MM.1S (cell line): ENCODE data around the gene GULP1.

Source experiments
- DNase-seq: peaks from one replicate; pipeline ENCODE4 v3.0.0-alpha.2; 2015
- H2AFZ ChIP-seq: fragments of 300-600 bp; sonication (generic); 2 replicates; pipeline ENCODE4 v1.6.0; 2016; ENCODE audit warnings: antibody characterized with exemption, low read length
- H3F3A ChIP-seq: fragments of 300-600 bp; sonication (generic); 2 replicates; pipeline ENCODE4 v1.6.1; 2016; ENCODE audit warnings: mild to moderate bottlenecking, antibody characterized with exemption, low read length, moderate library complexity, mixed read lengths; ENCODE audit not compliant: insufficient read depth
- H3K27ac ChIP-seq: fragments of 300-600 bp; sonication (generic); 2 replicates; pipeline ENCODE4 v1.5.1; 2016; ENCODE audit warnings: mild to moderate bottlenecking, low read length
- H3K27me3 ChIP-seq: fragments of 300-600 bp; sonication (generic); replicated peaks from 2 replicates; pipeline ENCODE4 v1.6.0; 2016; ENCODE audit warnings: low read length; ENCODE audit not compliant: insufficient read depth
- H3K36me3 ChIP-seq: fragments of 300-600 bp; sonication (generic); replicated peaks from 2 replicates; pipeline ENCODE4 v1.6.1; 2016; ENCODE audit warnings: mild to moderate bottlenecking, low read length, mixed read lengths; ENCODE audit not compliant: insufficient read depth
- H3K4me1 ChIP-seq: fragments of 300-600 bp; sonication (generic); 2 replicates; pipeline ENCODE4 v1.6.1; 2016; ENCODE audit warnings: low read length, mixed read lengths
- H3K4me2 ChIP-seq: fragments of 300-600 bp; sonication (generic); 2 replicates; pipeline ENCODE4 v1.6.0; 2016; ENCODE audit warnings: low read depth, low read length
- H3K4me3 ChIP-seq: fragments of 300-600 bp; sonication (generic); 2 replicates; pipeline ENCODE4 v1.5.1; 2016; ENCODE audit warnings: low read length, mixed read lengths
- H3K79me2 ChIP-seq: fragments of 300-600 bp; sonication (generic); 2 replicates; pipeline ENCODE4 v1.6.1; 2016; ENCODE audit warnings: mixed run types, low read length, mixed read lengths
- H3K9ac ChIP-seq: fragments of 300-600 bp; sonication (generic); 2 replicates; pipeline ENCODE4 v1.6.1; 2016; ENCODE audit warnings: low read length, mixed read lengths
- H3K9me2 ChIP-seq: fragments of 300-600 bp; sonication (generic); replicated peaks from 2 replicates; pipeline ENCODE4 v1.6.1; 2016; ENCODE audit warnings: mild to moderate bottlenecking, low read length, mixed read lengths; ENCODE audit not compliant: insufficient read depth
- H3K9me3 ChIP-seq: fragments of 300-600 bp; sonication (generic); replicated peaks from 2 replicates; pipeline ENCODE4 v1.6.1; 2016; ENCODE audit warnings: mild to moderate bottlenecking, low read length, mixed read lengths; ENCODE audit not compliant: insufficient read depth
- H4K20me1 ChIP-seq: fragments of 300-600 bp; sonication (generic); 2 replicates; pipeline ENCODE4 v1.6.1; 2016; ENCODE audit warnings: mild to moderate bottlenecking, low read length, moderate library complexity, mixed read lengths; ENCODE audit not compliant: insufficient read depth
- EZH2 ChIP-seq: fragments of 300-600 bp; sonication (generic); optimal IDR thresholded peaks from 2 replicates; pipeline ENCODE3; 2017; ENCODE audit warnings: low read depth, mild to moderate bottlenecking, antibody characterized with exemption, low read length, mixed read lengths
- EZH2phosphoT487 ChIP-seq: fragments of 300-600 bp; sonication (generic); IDR thresholded peaks from 2 replicates; pipeline ENCODE4 v1.6.1; 2018; ENCODE audit warnings: antibody characterized with exemption, low read length
- TF ChIP-seq, protein P1 (sequence below): fragments of 300-600 bp; sonication (generic); IDR thresholded peaks from 2 replicates; pipeline ENCODE4 v1.5.1; 2016; ENCODE audit warnings: antibody characterized with exemption, low read length, mixed read lengths

Gene GULP1

DNA sequence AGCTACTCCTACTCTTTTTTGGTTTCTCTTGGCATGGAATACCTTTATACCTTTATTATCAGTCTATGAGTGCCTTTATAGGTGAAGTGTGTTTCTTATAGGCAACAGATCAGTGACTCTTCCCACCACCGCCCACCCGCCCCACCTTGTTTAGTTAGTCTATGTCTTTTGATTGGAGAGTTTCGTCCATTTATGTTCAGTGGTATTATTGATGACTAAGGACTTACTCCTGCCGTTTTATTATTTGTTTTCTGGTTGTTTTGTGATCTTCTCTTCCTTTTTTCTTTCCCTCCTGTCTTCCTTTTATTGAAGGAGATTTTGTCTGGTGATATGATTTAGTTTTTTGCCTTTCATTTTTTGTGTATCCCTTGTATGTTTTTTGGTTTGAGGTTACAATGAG, 179.5 kb downstream of the GULP1 start:
- no peak for DNase-seq
- Histone ChIP-seq H3K79me2 (no peaks in the 10 kb centered on the region), H3K9me3 (no peaks in the 10 kb centered on the region)

DNA sequence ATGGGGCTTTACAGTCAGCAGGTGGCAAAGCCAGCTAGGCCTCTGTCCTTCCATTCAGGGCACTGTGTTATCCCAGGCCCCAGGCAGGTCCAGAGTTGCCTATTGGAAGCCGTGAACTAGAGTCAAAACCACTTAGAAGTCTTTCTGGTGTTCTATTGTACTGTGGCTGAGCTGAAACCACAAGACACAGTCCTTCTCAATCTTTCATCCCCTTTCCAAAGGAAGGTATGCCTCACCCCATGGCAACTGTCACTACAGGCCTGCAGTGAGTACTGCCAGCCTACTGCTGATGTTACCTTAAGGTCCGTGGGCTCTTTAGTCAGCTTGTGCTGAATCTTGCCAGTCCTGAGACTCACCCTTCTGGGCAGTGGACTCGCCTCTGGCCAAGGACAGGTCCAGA, 181.6 kb downstream of the GULP1 start:
- Histone ChIP-seq H3K9ac (no peak overlapping the region), H3K36me3 (no peaks in the 10 kb centered on the region), H3F3A (no peaks in the 10 kb centered on the region), H3K9me2 (no peaks in the 10 kb centered on the region), H3K4me1 (no peaks in the 10 kb centered on the region), H2AFZ (no peak overlapping the region), H3K27ac (no peak overlapping the region), H3K27me3 (no peaks in the 10 kb centered on the region), H4K20me1 (no peaks in the 10 kb centered on the region), H3K9me3 (no peaks in the 10 kb centered on the region), H3K4me3 (no peak overlapping the region), H3K79me2 (no peaks in the 10 kb centered on the region), H3K4me2 (no peak overlapping the region)
- DNase-seq: no peak
- TF ChIP-seq, protein P1, sequence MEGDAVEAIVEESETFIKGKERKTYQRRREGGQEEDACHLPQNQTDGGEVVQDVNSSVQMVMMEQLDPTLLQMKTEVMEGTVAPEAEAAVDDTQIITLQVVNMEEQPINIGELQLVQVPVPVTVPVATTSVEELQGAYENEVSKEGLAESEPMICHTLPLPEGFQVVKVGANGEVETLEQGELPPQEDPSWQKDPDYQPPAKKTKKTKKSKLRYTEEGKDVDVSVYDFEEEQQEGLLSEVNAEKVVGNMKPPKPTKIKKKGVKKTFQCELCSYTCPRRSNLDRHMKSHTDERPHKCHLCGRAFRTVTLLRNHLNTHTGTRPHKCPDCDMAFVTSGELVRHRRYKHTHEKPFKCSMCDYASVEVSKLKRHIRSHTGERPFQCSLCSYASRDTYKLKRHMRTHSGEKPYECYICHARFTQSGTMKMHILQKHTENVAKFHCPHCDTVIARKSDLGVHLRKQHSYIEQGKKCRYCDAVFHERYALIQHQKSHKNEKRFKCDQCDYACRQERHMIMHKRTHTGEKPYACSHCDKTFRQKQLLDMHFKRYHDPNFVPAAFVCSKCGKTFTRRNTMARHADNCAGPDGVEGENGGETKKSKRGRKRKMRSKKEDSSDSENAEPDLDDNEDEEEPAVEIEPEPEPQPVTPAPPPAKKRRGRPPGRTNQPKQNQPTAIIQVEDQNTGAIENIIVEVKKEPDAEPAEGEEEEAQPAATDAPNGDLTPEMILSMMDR: no peak
- no peak for TF ChIP-seq EZH2phosphoT487
- TF ChIP-seq EZH2: no peak

More for the DNA sequence above, 179.5 kb downstream of the GULP1 start:
- Histone ChIP-seq H2AFZ (no peak overlapping the region), H3K27ac (no peak overlapping the region), H4K20me1 (no peaks in the 10 kb centered on the region), H3K9me2 (no peaks in the 10 kb centered on the region), H3K4me1 (no peaks in the 10 kb centered on the region), H3F3A (no peaks in the 10 kb centered on the region), H3K27me3 (no peaks in the 10 kb centered on the region), H3K9ac (no peak overlapping the region), H3K36me3 (no peaks in the 10 kb centered on the region), H3K4me3 (no peak overlapping the region), H3K4me2 (no peak overlapping the region)
- TF ChIP-seq EZH2 (no peak), EZH2phosphoT487 (no peak)
- TF ChIP-seq, protein P1: no peak

DNA sequence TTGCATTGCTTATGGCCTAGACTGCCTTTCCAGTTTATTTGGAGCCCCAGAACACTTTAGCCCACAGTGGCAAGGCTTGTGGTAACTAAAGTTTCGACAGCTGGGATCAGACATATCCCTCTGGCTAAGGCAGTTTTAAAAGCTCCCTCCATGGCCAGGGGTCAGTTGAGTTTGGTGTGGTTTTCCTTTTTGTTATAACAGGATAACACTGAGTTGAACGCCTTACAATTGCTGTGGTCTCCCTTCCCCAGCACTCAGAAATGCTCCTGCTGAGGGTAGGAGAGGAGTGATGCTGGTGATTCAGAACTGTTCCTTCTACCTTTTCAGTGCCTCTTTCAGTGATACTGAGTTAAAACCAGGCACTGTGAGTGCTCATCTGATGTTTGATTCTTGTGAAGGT, 182.6 kb downstream of the GULP1 start:
- Histone ChIP-seq H3K79me2 (no peaks in the 10 kb centered on the region), H3K27ac (no peak overlapping the region), H3K36me3 (no peaks in the 10 kb centered on the region)

More for the DNA sequence above, 182.6 kb downstream of the GULP1 start:
- no peak for DNase-seq
- Histone ChIP-seq H2AFZ (no peak overlapping the region), H3K4me3 (no peak overlapping the region), H3K27me3 (no peaks in the 10 kb centered on the region), H3K9me2 (no peaks in the 10 kb centered on the region), H3K4me2 (no peak overlapping the region), H3K9ac (no peak overlapping the region), H3F3A (no peaks in the 10 kb centered on the region), H3K4me1 (no peaks in the 10 kb centered on the region), H3K9me3 (no peaks in the 10 kb centered on the region), H4K20me1 (no peaks in the 10 kb centered on the region)
- TF ChIP-seq EZH2: no peak
- no peak for TF ChIP-seq EZH2phosphoT487
- TF ChIP-seq, protein P1: no peak
